HG03108 (cell line): ENCODE data around the gene KATNIP.

Experiments used
- ATAC-seq: cut with Tn5 transposase; IDR thresholded peaks from one replicate; pipeline ENCODE4 v1.9.1; 2021; ENCODE audit warnings: moderate library complexity; ENCODE audit not compliant: unreplicated experiment

Gene KATNIP

DNA sequence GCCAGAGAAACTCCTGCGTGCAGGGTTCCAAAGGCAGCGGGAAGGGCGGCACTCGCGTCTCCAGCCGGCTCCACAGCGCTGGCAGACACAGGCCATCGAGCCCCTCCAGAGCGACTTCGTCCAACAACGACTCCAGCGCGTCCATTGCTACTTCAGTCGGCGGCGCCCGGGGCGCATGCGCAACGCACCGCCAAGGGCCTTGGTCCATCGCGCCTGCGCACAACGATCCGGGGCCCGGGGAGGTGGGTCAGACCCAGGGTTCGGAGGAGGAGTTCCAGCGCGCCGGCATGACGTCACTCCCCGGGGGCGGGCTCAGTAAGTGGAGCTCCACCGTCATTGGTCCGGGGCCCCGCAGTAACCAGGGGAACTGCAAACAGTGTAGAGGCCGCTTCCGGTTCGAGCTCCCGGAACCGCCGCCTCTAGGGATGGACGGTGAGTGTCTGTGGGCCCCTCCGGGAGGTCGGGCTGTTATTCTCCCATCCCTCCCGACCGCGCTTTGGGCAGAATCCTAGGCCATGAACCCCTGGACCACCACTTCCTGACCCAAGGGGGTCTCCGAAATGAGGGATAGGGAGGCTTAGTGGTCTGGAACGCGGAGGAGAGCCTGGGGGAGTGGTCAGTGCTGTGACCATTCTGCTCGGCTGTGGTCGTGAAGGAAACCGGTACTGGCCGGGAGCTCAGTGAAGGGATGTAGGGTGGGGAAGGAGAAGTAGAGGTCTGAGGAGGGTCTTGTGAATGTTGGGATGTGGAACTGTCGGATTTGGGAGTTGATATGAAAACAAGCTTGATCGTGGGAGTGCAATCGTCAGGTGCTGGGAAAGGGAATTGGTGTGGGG is at the start of gene KATNIP, which contains the start of gene GTF3C1:
Gene KATNIP, plus strand, starts transcription at position 399 of the 836 bp plus-strand sequence. Its CDS starts 27 bp downstream, at position 426.
Gene GTF3C1, minus strand, starts transcription at position 168 of the 836 bp plus-strand sequence. Its CDS starts 23 bp downstream, at position 145.
- peak; percentile 95 for ATAC-seq

DNA sequence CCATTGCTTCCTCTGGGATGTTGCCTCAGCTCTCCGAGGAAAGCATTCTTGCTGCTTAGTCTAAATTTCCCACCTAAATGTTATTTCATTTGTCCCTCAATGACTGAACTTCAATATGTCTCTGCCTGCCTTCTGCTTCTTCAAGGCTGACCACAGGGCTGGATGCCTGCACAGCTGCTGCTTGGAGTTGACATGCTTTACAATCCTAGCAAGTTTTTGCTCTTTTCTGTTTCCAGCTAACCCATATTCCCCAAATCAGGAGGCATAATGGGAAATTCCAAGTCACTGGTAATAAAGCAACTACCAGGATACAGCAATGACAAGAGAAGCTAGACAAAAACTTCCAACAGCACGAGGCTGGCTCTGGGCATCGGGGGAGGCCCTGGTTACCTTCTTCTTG is 49.1 kb upstream of the KATNIP start:
- no peak for ATAC-seq

DNA sequence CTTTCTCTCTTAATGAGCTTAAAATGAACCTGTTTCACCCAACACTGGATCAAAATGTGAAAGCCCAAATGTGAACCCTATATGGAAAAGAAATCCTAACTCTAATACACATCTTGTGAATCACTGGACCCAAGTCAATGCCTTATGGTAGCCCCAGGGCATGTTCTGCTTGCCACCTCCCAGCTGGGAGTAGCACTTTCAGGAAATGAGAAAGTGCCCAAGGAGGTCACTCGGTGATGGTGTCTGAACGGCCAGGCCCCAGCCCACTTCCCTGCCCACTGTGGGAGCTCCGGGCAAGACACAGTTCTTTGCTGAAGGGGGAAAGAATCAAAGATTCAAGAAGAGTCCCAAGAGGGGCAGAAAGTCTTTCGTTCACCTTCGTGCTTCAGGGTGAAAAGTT is 46.3 kb upstream of the KATNIP start:
- ATAC-seq, result no peak

DNA sequence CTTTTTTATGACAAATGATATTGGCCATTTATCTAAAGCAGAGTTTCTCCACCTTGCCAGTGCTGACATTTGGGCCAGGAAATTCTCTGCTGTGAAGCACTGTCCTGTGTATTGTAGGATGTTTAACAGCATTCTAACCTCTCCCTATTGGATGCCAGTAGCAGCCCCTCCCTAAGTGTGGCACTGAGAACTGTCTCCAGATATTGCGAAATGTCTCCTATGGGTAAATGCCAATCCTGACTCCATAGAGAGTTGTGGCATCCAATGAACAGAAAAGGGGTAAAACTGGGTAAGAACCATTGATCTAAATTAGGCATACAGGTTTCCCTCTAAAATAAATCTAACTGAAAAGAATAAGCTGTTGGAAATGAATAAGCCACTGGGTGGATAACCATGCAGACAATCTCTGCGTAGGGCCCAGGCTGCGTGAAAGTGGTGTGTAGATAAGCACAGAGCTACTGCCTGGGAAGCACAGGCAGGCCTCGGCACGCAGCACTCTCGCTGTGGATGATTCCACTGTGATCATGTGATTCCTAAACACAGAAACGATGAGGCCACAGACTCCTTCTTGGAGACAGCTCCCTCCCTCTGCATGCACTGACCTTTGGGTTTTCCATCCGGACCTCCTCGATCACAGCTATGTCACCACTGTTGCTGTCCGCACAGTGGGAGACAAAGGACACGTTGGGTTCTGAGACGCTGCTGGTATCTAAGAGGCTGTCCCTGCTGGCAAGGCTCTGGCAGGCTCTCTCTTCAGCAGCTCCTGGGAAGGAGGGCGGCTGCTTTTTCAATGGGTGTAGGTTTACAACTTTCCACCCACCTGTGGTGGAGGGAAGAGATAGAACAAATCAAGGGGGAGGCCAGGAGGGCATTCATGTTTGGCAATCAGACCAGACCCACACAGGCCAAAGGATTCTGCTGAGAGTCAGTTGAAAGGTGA is 44.4 kb upstream of the KATNIP start:
- no peak for ATAC-seq

DNA sequence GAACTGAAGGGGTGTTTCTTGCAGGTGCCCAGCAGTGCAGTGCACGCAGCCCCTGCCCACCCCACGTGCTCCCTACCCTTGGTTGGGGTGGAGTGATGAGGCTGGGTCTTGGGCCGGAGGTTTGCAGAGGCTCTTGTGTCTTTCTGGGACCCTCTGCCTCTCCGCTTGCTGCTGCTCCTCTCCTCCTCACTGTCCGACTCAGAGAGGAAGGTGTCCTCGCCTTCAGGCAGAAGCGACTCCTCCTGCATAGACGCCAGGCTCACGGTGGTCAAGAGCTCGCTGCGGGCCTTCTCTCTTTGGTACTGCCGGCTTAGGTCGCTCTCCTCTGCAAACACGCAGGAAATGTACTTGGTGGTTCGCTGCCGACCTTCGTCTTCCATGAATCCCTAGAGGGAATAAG is 43.2 kb upstream of the KATNIP start:
- no peak for ATAC-seq

DNA sequence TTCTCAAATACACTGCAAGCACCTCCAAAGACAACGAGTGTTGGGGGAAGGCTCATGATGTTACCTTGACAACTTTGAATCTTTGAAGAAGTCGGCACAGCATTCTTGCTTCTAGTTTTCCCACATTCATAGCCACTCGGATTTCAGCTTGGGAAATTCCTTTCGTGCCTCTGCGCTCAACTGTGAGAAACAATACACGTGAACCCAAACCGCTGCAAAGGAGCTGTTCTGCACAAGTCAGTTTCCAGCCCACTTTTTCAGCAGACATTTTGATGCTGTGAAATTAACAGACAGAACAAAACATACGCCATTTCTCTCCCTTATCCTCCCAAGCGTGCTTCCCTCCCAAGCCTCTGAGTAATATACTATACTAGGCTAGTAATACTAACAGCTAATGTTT is 41.5 kb upstream of the KATNIP start:
- ATAC-seq, result no peak

DNA sequence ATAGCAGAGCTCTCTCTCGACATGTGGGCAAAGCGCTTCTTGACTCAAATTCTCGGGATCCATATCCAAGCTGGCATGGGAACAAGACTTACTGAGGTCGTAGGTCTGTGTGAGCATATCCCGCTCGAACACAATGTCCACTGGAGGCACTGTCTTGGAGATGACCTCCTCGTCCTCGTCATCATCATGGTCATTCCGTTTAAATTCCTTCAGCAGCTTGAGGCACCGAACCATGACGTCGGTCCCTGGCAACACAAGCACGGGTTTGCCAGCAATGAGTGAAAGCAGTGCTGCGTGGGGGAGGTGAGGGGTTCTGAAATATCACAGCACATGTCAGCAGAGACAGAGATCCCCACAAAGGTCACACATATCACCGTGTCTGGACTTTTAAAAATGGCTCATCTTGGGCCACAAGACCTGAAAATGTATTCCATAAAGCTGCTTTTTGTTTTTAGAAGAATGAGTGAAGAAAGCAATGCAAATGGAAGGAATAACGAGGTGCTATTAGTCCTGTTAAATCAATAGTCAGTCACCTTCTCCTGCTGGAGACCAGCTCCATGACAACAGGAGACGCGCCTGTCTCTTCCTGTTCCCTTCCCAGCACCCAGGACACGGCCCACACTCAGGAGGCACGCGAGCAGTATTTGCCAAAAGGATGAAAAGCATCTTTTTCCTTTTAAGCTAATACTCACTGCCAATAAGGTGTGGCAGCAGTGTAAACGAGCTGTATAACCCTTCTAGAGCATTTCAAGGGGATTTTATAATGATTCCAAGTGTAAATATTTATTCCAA is 38.1 kb upstream of the KATNIP start:
- no peak for ATAC-seq

DNA sequence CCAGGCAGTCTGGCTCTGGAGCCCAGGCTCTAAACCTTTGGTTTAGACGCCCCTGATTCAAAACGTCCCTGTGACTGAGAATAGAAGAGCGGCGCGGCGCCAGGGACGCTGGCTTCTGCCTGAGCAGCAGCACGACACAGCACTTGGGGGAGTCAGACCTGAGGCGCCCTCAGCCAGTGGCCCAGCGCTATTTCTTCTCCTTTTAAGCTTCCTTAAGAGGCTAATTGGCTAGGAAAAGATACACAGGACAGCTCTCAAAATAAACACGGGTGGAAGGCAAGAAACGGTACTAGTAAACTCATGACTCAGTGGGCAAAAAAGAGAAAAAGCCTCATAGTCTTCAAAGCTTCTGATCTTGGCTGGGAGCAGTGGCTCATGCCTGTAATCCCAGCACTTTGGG is 35.1 kb upstream of the KATNIP start:
- ATAC-seq, result no peak

DNA sequence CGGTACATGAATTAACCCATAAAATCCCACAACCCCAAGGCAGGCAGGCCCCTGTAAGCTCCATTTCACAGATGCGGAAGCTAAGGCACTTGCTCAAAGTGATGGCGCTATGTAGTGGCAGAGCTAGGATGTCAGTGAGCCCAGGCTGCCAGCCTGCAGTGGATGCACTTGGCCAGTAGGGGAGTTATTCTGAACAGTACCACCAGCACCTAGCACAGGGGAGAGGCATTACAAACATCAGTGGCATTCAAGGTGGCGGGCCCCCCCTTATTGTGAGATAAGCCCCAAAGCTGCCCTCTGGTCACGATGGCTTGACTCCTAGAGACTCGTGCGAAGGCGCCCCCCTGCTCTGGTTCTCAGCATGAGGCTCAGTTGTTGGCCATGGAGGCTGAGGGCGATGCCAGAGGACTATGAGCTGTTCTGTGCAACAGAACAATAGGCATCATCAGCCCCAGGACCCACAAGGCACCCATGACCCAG is 34.0 kb upstream of the KATNIP start:
- no peak for ATAC-seq

DNA sequence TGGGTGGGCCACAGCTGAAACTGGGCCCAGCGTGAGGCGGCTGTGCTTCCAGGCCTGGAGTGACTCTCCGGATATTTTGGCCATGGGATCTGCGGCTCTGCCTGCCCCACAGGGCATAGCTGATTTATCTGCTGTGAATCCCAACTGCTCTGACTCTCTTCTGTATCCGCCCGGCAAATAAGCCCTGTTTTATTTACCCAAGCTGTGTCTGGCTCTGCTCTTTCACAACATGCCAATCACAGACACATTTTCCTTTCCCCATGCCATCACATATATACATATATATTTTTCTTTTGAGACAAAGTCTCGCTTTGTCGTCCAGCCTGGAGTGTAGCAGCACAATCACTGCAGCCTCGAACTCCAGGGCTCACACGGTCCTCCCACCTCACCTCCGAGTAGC is 33.6 kb upstream of the KATNIP start:
- ATAC-seq, result no peak

DNA sequence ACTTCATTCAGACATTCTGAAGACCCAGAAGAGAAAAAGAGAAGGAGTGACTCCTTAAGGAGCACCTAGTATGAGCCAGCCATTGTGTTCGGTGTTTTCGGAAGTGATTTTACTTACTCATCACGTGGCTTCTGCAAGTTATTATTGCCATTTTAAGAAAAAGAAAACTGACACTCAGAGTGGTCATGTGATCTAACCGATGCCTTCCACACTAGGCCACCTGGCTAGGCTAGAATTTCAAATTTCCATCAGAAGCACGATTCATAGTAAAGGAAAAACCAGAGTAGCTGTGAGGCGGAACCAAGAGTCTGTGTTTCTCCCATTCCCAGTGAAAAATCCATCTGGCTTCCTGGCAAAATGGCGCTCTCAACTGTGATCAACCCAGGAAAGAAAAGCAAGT is 32.3 kb upstream of the KATNIP start:
- no peak for ATAC-seq

DNA sequence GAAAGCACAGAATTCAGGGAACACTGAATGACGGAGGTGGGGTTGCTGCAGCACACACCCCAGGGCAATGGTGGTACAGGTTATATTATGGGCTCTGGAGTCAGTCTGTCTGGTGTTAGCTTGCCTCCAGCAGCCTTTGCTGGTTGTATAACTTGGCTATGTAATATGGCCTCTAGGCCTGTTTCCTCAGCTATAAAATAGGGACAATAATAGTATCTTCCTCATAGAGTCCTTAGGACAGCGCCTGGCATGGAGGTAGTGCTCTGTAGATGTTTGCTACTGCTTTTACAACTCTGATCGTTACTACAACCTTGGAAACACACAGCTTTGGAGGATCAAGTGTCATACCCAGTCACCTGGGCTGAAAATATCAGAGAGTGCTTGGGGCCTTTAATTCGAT is 31.7 kb upstream of the KATNIP start:
- ATAC-seq, result no peak

DNA sequence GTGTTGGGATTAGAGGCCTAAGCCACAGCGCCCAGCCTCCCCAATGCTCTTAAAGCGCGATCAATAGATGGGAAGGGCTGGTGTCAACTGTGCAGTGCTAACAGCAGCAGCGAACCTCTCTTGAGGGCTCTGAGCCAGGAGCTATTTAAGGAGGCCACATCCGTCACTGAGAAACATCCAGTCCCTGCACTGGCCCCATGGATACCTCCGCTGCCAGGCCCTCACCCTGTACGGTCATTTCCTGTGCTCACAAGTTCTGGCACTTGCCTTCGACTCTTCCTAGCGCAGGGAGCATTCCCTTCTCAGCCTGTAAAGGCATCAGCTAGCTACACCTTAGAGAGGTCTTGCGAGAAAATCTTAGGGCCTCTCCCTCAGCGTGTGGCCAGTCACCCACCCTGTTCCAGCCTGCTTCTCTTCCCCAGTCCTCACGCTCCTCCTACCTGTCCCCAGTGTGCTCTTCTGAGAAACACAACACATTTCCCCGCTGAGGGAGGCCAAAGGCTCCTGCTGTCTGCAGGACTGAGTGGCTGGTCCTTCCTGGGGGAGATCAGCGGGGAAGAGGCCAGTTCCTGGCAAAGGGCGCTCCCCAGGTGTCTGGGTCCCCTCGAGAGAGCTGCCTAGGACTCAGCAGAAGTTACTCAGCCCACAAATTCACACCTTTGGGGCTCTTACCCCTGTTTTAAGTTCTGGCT is 28.8 kb upstream of the KATNIP start:
- ATAC-seq, result no peak

DNA sequence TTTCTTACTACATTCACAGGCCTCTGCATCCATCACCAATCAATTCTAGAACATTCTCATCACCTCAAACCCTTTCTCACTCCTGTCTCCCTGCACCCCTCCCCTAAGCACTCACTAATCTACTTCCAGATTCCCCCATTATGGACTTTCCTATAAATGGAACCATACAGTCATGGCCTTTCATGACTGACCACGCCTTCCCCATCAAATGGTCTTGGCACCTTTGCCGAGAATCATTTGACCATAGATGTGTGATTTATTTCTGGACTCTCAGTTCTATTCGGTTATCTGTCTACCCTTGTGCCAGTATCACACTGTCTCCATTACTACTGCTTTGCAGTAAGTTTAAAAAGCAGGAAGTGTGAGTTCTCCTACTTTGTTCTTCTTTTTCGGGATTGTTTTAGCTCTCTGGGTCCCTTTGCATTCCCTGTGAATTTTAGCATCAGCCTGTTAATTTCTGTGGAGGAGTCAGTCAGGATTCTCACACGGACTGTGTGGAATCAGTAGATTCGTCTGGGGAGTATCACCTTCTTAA is 27.7 kb upstream of the KATNIP start:
- no peak for ATAC-seq

DNA sequence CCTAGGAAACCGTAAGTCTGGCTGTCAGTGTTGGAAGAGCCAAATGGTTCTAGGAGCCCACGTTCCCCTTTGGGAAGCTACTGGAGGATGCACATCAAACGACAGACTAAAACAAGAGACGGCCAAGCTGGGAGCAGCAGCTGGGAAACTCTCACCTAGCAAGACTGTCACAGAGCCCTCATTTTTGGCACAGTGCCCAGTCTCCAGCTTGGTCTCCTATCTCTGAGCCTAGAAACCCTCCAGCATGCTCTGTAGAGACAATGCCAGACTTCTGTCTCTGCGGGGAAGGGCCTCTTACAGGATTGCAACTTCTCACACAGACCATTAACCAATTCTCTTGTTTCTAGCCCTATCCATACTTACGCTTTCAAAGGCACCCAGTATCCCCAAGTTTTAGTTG is 23.8 kb upstream of the KATNIP start:
- ATAC-seq, result no peak

DNA sequence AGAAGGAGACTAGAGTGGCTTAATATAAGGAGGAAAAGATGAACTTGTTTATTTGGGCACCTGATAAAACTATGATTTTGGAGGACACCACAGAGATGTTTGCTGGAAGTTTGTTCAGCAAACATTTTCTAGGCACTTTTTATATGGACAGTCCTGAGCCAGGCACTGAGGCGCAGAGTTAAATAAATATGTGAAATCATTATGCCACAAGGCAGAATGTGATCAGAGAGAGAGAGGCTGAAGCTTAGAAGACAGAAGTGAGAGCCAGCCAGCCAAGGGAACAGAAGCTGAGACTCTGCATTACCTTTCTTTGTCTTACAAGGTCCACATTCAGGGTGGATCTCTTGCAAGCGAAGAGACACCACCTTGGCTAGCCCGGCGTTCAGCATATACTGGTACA is 21.6 kb upstream of the KATNIP start:
- no peak for ATAC-seq

DNA sequence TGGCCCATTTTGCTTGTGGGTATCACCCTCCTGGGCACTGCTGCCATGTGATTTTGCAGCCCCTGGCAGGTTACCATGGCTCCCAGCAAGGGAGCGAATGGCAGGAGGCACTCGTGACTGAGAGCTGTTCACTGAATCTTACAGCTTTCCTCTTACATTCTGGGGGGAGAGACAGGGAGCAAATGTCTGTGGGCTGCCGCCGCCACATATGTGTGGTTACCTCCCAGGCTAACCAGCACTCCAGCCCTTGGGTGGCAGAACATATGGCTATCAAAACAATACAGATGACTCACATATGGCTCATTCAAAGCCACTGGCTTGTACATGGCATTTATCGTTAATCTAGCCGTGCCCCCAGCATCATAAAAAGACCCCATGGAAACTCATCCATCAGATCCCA is 20.0 kb upstream of the KATNIP start:
- no peak for ATAC-seq

DNA sequence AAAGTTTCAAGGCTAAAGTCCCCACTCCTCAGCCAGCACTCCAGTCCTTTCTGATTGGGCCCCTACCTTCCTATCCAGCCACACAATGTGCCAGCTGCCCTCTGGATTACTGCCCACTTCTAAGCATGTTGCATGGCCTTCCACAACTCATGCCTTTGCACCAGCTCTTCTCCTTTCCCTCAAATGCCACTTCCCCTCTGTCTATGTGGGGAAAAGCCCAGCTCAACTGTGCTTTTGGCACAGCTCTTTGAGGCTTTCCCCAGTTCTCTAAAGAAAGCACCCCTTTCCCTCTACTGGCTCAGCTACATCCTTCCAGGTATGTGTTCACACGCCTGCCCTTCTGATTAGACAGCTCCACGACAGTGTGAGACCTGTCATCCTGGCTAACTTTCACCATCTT is 18.8 kb upstream of the KATNIP start:
- no peak for ATAC-seq

DNA sequence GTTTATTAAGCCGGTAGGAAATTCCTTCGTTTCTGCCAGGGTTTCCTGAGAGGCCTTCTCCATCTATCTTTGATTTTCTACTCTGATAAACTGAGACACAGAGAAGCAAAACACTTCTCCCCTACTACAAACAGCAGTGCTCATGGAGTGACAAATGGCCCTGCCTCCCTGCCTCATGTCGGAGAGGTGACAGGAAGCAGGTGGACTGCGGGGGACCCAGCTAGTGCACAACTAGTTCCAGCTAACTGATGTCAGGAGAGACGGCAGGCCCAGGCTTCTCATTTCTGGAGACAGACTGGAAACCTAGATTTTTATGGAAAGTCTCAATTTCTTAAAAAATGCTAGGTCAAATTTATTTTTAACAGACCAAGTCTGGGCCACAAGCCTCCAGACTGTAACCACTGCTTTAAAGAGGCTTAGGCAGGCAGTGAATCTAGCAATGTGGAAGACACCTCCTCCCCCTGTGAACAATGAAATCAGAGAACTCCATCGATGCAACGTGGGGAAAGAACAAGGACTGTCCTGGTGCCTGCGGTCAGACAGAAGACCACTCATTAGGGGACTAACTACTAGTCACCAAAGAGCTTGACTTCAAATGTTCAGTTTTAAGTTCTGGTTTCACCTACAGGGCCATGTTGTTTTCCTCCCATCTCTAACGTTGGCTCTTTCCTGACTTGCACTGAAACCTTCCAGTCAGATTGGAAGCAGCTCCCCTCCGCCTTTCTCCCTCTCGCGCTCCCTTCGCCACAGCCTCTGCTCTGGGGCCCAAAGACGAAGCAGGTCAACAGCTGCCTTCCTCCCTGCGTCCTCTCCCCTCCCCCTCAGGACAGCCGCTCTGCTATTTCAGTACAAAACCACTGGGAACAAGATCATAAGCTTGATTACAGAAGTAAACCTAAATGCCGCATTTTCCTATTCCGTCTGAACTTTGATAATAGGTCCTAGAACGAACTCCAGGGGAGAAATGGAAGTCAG is 17.8 kb upstream of the KATNIP start:
- ATAC-seq, result no peak
